Activated naive CD8-positive, alpha-beta T cell (primary cell): Measurements from ENCODE around the gene TTC21B.

Experiments
- H3K27ac Mint-ChIP-seq: one replicate; pipeline ENCODE4 v1.8.0; 2021; ENCODE audit warnings: mixed read lengths
- H3K27me3 Mint-ChIP-seq: one replicate; pipeline ENCODE4 v1.8.0; 2021; ENCODE audit warnings: mixed read lengths
- H3K36me3 Mint-ChIP-seq: one replicate; pipeline ENCODE4 v1.8.0; 2021; ENCODE audit warnings: mixed read lengths
- H3K4me1 Mint-ChIP-seq: one replicate; pipeline ENCODE4 v1.8.0; 2021; ENCODE audit warnings: low read depth, mixed read lengths
- H3K4me3 Mint-ChIP-seq: one replicate; pipeline ENCODE4 v1.8.0; 2021; ENCODE audit warnings: mild to moderate bottlenecking, mixed read lengths
- H3K9me3 Mint-ChIP-seq: one replicate; pipeline ENCODE4 v1.8.0; 2021; ENCODE audit warnings: low read depth, mixed read lengths

TTC21B gene

DNA sequence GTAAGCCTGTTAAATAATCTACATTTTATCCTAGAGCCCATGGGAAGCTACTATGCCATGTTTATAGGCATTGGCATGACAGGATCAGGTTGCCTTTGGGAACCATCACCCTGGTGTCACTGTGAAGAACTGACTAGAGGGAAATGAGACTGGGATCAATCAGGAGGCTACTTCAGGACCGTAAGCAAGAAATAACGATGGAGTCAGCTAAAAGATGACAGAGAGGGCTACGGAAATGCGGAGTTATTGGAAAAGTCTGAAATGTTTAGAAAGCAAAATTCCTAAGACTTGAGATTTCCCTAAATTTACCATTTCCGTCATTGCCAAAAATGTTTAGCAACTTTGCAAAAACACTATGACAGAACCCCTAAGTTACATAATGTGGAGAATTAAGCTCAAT lies 50.2 kb downstream of the TTC21B start:
- Mint-ChIP-seq H3K36me3 (peaks cover 9% of the 10 kb centered on the region), H3K27me3 (no peaks in the 10 kb centered on the region), H3K4me3 (no peak overlapping the region), H3K4me1 (peaks cover 8% of the 10 kb centered on the region), H3K9me3 (no peaks in the 10 kb centered on the region), H3K27ac (no peak overlapping the region)

DNA sequence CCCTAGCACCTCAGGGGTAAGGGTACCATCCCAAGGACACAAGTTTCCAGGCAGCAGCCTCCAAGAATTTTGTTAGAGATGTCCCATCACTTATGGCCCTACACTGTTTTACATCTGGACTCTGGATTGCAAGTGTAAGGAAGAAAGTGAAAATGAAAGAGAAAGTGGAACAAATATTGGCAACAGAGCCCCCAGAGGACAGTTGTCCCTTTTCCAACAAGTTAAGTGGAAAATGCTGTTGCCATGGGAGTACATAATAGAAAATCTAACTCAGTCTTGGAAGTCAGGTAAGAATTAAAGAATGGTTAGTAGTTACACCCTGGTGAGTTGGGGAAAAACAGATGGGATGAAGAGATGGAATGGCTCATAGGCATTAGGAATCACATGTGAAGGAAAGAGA lies 50.6 kb downstream of the TTC21B start:
- H3K27me3 Mint-ChIP-seq, result no peaks in the 10 kb centered on the region
- H3K36me3 Mint-ChIP-seq, result peaks cover 14% of the 10 kb centered on the region
- no peak overlapping the region for H3K27ac Mint-ChIP-seq
- H3K9me3 Mint-ChIP-seq, result no peaks in the 10 kb centered on the region
- peaks cover 8% of the 10 kb centered on the region for H3K4me1 Mint-ChIP-seq
- H3K4me3 Mint-ChIP-seq, result no peak overlapping the region

GRCh38 chr2:165901620-165902298 lies 51.8 kb downstream of the TTC21B start:
- H3K9me3 Mint-ChIP-seq, result no peaks in the 10 kb centered on the region
- H3K27ac Mint-ChIP-seq, result no peak overlapping the region
- H3K4me1 Mint-ChIP-seq, result peaks cover 8% of the 10 kb centered on the region
- peaks cover 23% of the 10 kb centered on the region for H3K36me3 Mint-ChIP-seq
- H3K27me3 Mint-ChIP-seq, result no peaks in the 10 kb centered on the region
- H3K4me3 Mint-ChIP-seq, result no peak overlapping the region

- Mint-ChIP-seq H3K4me1 (peaks cover 8% of the 10 kb centered on the region), H3K27ac (no peak overlapping the region), H3K36me3 (peaks cover 18% of the 10 kb centered on the region), H3K4me3 (no peak overlapping the region), H3K9me3 (no peaks in the 10 kb centered on the region), H3K27me3 (no peaks in the 10 kb centered on the region)
Measured at GRCh38 chr2:165899311-165899710, 54.3 kb downstream of the TTC21B start.

DNA sequence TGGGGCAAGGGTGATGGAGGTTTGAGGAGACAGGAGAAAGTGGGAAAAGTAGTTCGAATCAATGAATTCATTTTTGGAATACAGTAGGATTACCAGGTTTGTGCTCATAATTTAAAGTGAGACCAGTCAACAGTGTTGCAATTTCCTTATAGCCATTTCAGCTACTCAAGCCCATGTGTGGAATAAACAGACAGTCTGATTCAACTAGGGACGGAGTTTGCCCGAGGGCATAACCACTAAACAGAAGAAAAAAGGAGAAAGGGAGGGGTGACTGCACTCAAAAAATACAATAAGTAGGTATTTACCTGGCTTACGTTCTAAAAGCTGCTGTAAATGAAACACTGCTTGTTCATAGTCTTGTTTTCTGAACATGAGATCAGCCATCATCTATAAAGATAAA lies 55.2 kb downstream of the TTC21B start:
- no peak overlapping the region for H3K27ac Mint-ChIP-seq
- H3K9me3 Mint-ChIP-seq, result no peaks in the 10 kb centered on the region
- peaks cover 26% of the 10 kb centered on the region for H3K36me3 Mint-ChIP-seq
- H3K4me3 Mint-ChIP-seq, result no peak overlapping the region
- H3K27me3 Mint-ChIP-seq, result no peaks in the 10 kb centered on the region
- H3K4me1 Mint-ChIP-seq, result peaks cover 8% of the 10 kb centered on the region

DNA sequence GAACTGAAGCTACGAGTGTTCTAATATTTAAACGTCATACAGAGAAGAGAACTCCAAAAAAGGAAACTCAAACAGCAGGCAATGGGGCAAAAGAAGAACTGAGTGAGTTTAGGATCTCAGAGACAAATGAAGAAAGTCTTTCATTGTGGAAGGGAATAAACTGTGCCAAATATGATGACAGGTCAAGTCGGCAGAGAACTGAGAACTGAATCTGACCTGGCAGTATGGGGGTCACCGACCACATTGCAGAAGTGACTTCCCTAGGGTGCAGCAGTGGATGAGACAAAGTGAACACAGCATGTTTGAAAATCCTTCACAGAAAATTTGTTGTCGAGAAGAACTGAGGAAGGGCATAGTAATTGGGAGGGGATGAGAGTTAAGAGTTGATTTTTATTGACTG lies 55.9 kb downstream of the TTC21B start:
- no peak overlapping the region for H3K27ac Mint-ChIP-seq
- H3K9me3 Mint-ChIP-seq, result no peaks in the 10 kb centered on the region
- H3K27me3 Mint-ChIP-seq, result no peaks in the 10 kb centered on the region
- peaks cover 1% of the 10 kb centered on the region for H3K4me1 Mint-ChIP-seq
- H3K4me3 Mint-ChIP-seq, result no peak overlapping the region
- H3K36me3 Mint-ChIP-seq, result peaks cover 26% of the 10 kb centered on the region

DNA sequence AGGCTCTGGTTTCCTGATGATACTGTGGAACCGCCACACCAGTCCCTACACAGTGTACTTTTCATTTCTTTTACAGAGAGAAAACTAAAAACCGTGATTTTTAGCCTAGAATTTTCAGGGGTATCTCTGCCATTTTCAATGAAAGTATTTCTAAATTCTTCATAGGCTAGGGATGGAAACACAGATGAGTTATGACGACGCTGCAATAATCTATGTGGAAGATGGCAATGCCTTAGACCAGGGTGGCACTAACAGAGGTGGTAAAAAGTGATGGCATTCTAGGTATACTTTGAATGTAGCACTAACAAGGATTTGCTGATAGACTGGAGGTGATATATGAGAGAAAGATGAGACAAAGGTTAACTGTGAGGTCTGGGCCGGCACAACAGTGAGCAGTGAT lies 56.5 kb downstream of the TTC21B start:
- H3K27ac Mint-ChIP-seq, result no peak overlapping the region
- H3K4me3 Mint-ChIP-seq, result no peak overlapping the region
- H3K9me3 Mint-ChIP-seq, result no peaks in the 10 kb centered on the region
- no peaks in the 10 kb centered on the region for H3K4me1 Mint-ChIP-seq
- peaks cover 29% of the 10 kb centered on the region for H3K36me3 Mint-ChIP-seq
- H3K27me3 Mint-ChIP-seq, result no peaks in the 10 kb centered on the region

DNA sequence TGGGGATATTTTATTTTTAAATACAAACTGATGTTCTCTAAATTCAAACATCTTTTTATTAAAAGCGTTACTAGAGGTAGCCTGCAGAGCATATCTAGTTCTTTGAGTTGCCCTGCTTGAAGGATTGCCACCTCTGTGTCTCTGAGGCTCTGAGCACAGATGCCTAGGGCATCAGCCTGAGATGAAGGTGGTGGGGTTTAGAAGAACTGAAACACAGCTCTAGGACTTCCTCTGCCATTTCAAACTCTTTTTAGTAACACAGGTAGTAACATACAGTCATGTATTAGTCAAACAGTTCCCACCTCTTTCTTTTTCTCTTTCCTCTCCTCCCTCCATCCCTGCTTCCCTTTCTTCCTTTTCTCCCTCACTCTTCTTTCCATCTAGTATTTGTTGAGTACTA lies 57.6 kb downstream of the TTC21B start:
- Mint-ChIP-seq H3K9me3 (no peaks in the 10 kb centered on the region), H3K36me3 (peaks cover 29% of the 10 kb centered on the region), H3K4me3 (no peak overlapping the region), H3K4me1 (no peaks in the 10 kb centered on the region), H3K27ac (no peak overlapping the region), H3K27me3 (no peaks in the 10 kb centered on the region)

DNA sequence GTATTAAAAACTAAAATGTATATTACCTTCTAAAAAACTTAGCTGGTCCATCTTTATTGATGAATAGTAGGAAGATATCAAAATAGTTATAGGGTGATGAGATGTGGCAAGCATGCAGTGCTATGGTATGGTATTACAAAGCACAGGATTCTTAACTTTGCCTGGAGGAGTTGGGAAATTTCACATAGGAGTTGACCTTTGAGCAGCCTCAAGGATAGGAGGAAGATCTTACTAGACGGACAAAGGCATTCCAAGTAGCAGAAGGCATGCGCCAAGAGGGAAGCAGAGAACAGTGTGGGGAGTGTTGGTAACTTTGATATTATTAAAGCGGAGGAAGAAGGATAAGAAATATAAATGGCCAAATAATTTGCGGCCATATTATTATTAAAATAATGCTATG lies 60.0 kb downstream of the TTC21B start:
- H3K9me3 Mint-ChIP-seq, result no peaks in the 10 kb centered on the region
- no peak overlapping the region for H3K4me3 Mint-ChIP-seq

GRCh38 chr2:165892526-165892925 lies 61.0 kb downstream of the TTC21B start:
- Mint-ChIP-seq H3K36me3 (peaks cover 23% of the 10 kb centered on the region), H3K27ac (no peak overlapping the region), H3K9me3 (no peaks in the 10 kb centered on the region), H3K4me1 (no peaks in the 10 kb centered on the region), H3K27me3 (no peaks in the 10 kb centered on the region), H3K4me3 (no peak overlapping the region)

More for the DNA sequence above, 60.0 kb downstream of the TTC21B start:
- no peaks in the 10 kb centered on the region for H3K27me3 Mint-ChIP-seq
- no peak overlapping the region for H3K27ac Mint-ChIP-seq
- H3K4me1 Mint-ChIP-seq, result no peaks in the 10 kb centered on the region
- H3K36me3 Mint-ChIP-seq, result peaks cover 32% of the 10 kb centered on the region

DNA sequence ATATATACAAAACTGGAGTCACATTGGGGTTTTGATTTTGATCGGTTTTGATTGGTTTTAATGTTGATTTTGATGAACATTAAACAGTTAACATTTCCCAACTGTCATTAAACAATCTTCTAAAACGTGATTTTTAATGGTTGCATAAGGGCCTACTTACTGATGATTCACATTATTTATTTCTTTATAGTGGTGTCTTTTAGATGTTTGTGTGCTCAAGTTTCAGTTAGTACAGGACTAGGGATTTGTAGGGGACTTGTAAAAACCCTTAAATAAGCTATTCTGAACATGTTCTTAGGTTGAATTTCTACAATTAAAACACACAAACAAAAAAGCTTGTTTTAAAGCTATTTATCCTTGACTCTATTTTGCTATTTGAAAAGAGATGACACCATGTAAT lies 61.6 kb downstream of the TTC21B start:
- Mint-ChIP-seq H3K4me3 (no peak overlapping the region), H3K9me3 (no peaks in the 10 kb centered on the region), H3K27me3 (no peaks in the 10 kb centered on the region), H3K4me1 (no peaks in the 10 kb centered on the region), H3K36me3 (peaks cover 18% of the 10 kb centered on the region), H3K27ac (no peak overlapping the region)

GRCh38 chr2:165891345-165891744 lies 62.2 kb downstream of the TTC21B start:
- H3K4me3 Mint-ChIP-seq, result no peak overlapping the region
- H3K27me3 Mint-ChIP-seq, result no peaks in the 10 kb centered on the region
- H3K27ac Mint-ChIP-seq, result no peak overlapping the region
- H3K36me3 Mint-ChIP-seq, result peaks cover 19% of the 10 kb centered on the region
- no peaks in the 10 kb centered on the region for H3K9me3 Mint-ChIP-seq
- H3K4me1 Mint-ChIP-seq, result no peaks in the 10 kb centered on the region

GRCh38 chr2:165889798-165890197 lies 63.8 kb downstream of the TTC21B start:
- H3K9me3 Mint-ChIP-seq, result no peaks in the 10 kb centered on the region
- H3K27me3 Mint-ChIP-seq, result no peaks in the 10 kb centered on the region
- no peak overlapping the region for H3K4me3 Mint-ChIP-seq
- no peaks in the 10 kb centered on the region for H3K4me1 Mint-ChIP-seq
- peaks cover 16% of the 10 kb centered on the region for H3K36me3 Mint-ChIP-seq
- H3K27ac Mint-ChIP-seq, result no peak overlapping the region

- Mint-ChIP-seq H3K4me1 (no peaks in the 10 kb centered on the region), H3K9me3 (no peaks in the 10 kb centered on the region), H3K27ac (no peak overlapping the region), H3K4me3 (no peak overlapping the region), H3K36me3 (peaks cover 15% of the 10 kb centered on the region), H3K27me3 (no peaks in the 10 kb centered on the region)
Measured at GRCh38 chr2:165889158-165889557, 64.4 kb downstream of the TTC21B start.

DNA sequence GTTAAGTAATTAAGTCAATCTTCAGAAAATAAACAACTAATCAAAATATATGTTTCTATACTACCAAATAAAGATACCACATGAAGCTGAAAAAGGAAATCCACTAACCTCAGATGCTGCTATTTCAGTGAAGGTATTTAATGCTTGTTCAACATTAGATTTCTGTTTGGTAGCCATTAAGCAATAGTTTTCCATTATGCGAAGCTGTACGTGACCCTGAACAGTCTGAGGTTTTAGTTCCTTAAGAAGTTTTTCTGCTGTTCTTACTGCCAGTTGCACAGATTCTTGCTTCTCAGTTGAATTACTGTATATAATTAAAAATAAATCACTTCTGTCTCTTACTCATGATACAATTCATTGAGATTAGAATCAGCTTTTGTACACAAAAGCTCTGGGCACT lies 65.4 kb downstream of the TTC21B start:
- peaks cover 8% of the 10 kb centered on the region for H3K36me3 Mint-ChIP-seq
- H3K4me1 Mint-ChIP-seq, result no peaks in the 10 kb centered on the region
- no peaks in the 10 kb centered on the region for H3K9me3 Mint-ChIP-seq
- H3K27me3 Mint-ChIP-seq, result no peaks in the 10 kb centered on the region
- H3K27ac Mint-ChIP-seq, result no peak overlapping the region
- no peak overlapping the region for H3K4me3 Mint-ChIP-seq

DNA sequence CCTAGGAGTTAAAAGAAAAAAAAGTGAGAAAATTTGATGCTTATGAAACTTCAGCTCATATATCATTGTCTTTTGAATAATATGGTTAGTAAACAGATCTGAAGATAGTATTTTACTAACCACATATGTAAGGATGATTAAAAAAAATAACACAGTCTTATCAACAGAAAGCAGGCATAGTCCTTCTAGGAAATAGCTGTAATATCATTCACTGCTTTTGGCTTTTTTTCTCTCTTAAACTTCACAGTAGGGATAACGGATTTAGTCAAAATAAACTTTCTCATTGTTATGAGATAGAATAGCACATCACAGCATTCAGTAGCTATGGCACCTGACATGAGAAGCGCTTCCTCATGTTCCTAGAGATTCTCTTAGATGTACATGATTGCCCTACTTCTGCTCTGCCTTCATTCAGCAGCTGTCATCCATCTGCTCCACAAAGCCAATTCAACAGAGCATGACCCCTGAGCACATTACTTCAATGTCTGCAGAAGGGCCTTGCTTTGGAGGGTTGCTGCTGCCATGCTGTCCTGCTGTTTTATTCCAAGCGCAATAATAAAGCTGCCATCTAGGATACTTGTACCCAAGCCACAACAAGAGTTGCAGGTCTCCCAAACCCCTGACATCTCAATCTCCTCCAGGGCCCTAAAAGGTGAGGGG lies 67.0 kb downstream of the TTC21B start:
- no peaks in the 10 kb centered on the region for H3K9me3 Mint-ChIP-seq
- no peak overlapping the region for H3K27ac Mint-ChIP-seq
- no peak overlapping the region for H3K4me3 Mint-ChIP-seq
- H3K27me3 Mint-ChIP-seq, result no peaks in the 10 kb centered on the region
- H3K36me3 Mint-ChIP-seq, result peaks cover 7% of the 10 kb centered on the region
- H3K4me1 Mint-ChIP-seq, result no peaks in the 10 kb centered on the region
